ENCODE measurements around the gene LRRC71. TPM values are rescaled to one million over a fixed set of nuclear protein-coding genes. Genes with fewer than 3 reads are reported as not detected.

LRRC71 gene
- total RNA-seq, 1 experiment from 2014 or later = 0.22 TPM

- TF ChIP-seq ARID4B (CRISPR knock-in tag; IDR thresholded peaks at IDR 0.05; ENCODE audit: borderline replicate concordance) = no peak
- TF ChIP-seq USF1 (CRISPR knock-in tag; IDR thresholded peaks at IDR 0.05) = no peak
- no peak for TF ChIP-seq ZNF423 (CRISPR knock-in tag; IDR thresholded peaks at IDR 0.05)
- no peak for TF ChIP-seq ZBTB21 (CRISPR knock-in tag; IDR thresholded peaks at IDR 0.05; ENCODE audit: borderline replicate concordance)
- TF ChIP-seq CBFB (CRISPR knock-in tag; IDR thresholded peaks at IDR 0.05; ENCODE audit: low read depth) = no peak
- TF ChIP-seq MAX (CRISPR knock-in tag; IDR thresholded peaks at IDR 0.05) = no peak
- no peak for TF ChIP-seq NR1H2 (CRISPR knock-in tag; IDR thresholded peaks at IDR 0.05)
- no peak for TF ChIP-seq MXD4 (CRISPR knock-in tag; IDR thresholded peaks at IDR 0.05; ENCODE audit: borderline replicate concordance)
- no peak for TF ChIP-seq E2F1 (CRISPR knock-in tag; IDR thresholded peaks at IDR 0.05)
- TF ChIP-seq JAZF1 (CRISPR knock-in tag; IDR thresholded peaks at IDR 0.05) = no peak
- TF ChIP-seq PREB (CRISPR knock-in tag; IDR thresholded peaks at IDR 0.05; ENCODE audit: borderline replicate concordance) = no peak
- TF ChIP-seq SMAD4 (CRISPR knock-in tag; IDR thresholded peaks at IDR 0.05) = no peak
- TF ChIP-seq ZNF416 (CRISPR knock-in tag; IDR thresholded peaks at IDR 0.05) = no peak
- TF ChIP-seq EMX1 (CRISPR knock-in tag; IDR thresholded peaks at IDR 0.05) = no peak
These were observed 2.7 kb downstream of the LRRC71 start (continued) for GRCh38 chr1:156922986-156923669.

- ChIA-PET POLR2A (interaction anchor here (0.9 to 1.2 kb wide), 2 partner anchors 10 to 230 kb away, joined by 3 to 4 read pairs; no protein-coding TSS in a partner anchor), CTCF (interaction anchor here (0.7 to 11.9 kb wide), 28 partner anchors 11 to 304 kb away, joined by 3 to 233 read pairs (median 6); partner anchors contain the start of genes CRABP2, HDGF, INSRR and NTRK1)
- Mint-ChIP-seq H3K4me1 (peaks cover 25% of the 10 kb centered on the region), H3K4me3 (peak overlapping the region; percentile 72), H3K27ac (no peak overlapping the region), H3K27me3 (ENCODE audit: low read depth) (peaks cover 100% of the 10 kb centered on the region), H3K36me3 (no peaks in the 10 kb centered on the region), H3K9me3 (no peaks in the 10 kb centered on the region)
- ATAC-seq = no peak
- DNase-seq (ENCODE audit: low spot score) = no peak
- TF ChIP-seq NR3C1 (CRISPR knock-in tag; conservative IDR thresholded peaks at IDR 0.05; ENCODE audit: low read depth) (no peak), ATF3 (CRISPR knock-in tag; conservative IDR thresholded peaks at IDR 0.05) (no peak), ZSCAN18 (CRISPR knock-in tag; IDR thresholded peaks at IDR 0.05) (no peak), ATF1 (CRISPR knock-in tag; IDR thresholded peaks at IDR 0.05) (no peak), RORB (CRISPR knock-in tag; IDR thresholded peaks at IDR 0.05) (no peak), PRDM15 (CRISPR knock-in tag; IDR thresholded peaks at IDR 0.05) (0 out of 2 replicates have a peak, but pooled peaks have one; percentile 35)
These were observed 3.4 kb downstream of the LRRC71 start for GRCh38 chr1:156923670-156924477.
